HepG2 (cell line): ENCODE data around the gene TMEM87A. TPM values are rescaled to one million over a fixed set of nuclear protein-coding genes. Genes with fewer than 3 reads are reported as not detected.

Experiments
- ETV6 ChIP-seq: sonication (generic); formaldehyde crosslinking; conservative IDR thresholded peaks from 2 replicates; pipeline ENCODE4 v1.4.0; 2020; ENCODE audit warnings: missing genetic modification reagents
- MED13 ChIP-seq: sonication (generic); formaldehyde crosslinking; IDR thresholded peaks from 2 replicates; pipeline ENCODE4 v1.5.0; 2020; ENCODE audit warnings: missing genetic modification reagents
- NR1H2 ChIP-seq: sonication (generic); formaldehyde crosslinking; IDR thresholded peaks from 2 replicates; pipeline ENCODE4 v1.8.1; 2022; ENCODE audit warnings: low read depth, missing genetic modification reagents, borderline replicate concordance
- NRL ChIP-seq: sonication (generic); formaldehyde crosslinking; IDR thresholded peaks from 2 replicates; pipeline ENCODE4 v1.5.0; 2020; ENCODE audit warnings: missing genetic modification reagents, mild to moderate bottlenecking, moderate library complexity, borderline replicate concordance
- POLR2AphosphoS2 ChIP-seq: IDR thresholded peaks from 2 replicates; pipeline ENCODE4 v1.6.1; 2011; ENCODE audit warnings: low read depth, low read length, improper control_type of control experiment
- RBM39 ChIP-seq: fragments of 200-400 bp; formaldehyde crosslinking; IDR thresholded peaks from one replicate; pipeline ENCODE4 v1.6.1; 2018; ENCODE audit warnings: antibody characterized with exemption, mild to moderate bottlenecking, low read depth, low read length; ENCODE audit not compliant: poor library complexity, severe bottlenecking
- SALL2 ChIP-seq: sonication (generic); formaldehyde crosslinking; IDR thresholded peaks from 2 replicates; pipeline ENCODE4 v1.8.1; 2023; ENCODE audit warnings: mild to moderate bottlenecking, missing genetic modification reagents, inconsistent platforms
- SKIL ChIP-seq: sonication (generic); formaldehyde crosslinking; IDR thresholded peaks from 2 replicates; pipeline ENCODE4 v1.8.0; 2022; ENCODE audit warnings: missing genetic modification reagents, mild to moderate bottlenecking, moderate library complexity, borderline replicate concordance
- SMAD9 ChIP-seq: sonication (generic); formaldehyde crosslinking; IDR thresholded peaks from 2 replicates; pipeline ENCODE4 v1.5.1; 2020; ENCODE audit warnings: mild to moderate bottlenecking, missing genetic modification reagents
- ZFP41 ChIP-seq: sonication (generic); formaldehyde crosslinking; IDR thresholded peaks from 2 replicates; pipeline ENCODE4 v1.4.0; 2020; ENCODE audit warnings: mild to moderate bottlenecking, missing genetic modification reagents, borderline replicate concordance
- ZIK1 ChIP-seq: sonication (generic); formaldehyde crosslinking; IDR thresholded peaks from 2 replicates; pipeline ENCODE4 v1.5.0; 2020; ENCODE audit warnings: mild to moderate bottlenecking, low read depth, missing genetic modification reagents, borderline replicate concordance
- ZMYM4 ChIP-seq: sonication (generic); formaldehyde crosslinking; IDR thresholded peaks from 2 replicates; pipeline ENCODE4 v1.8.1; 2023; ENCODE audit warnings: mild to moderate bottlenecking, missing genetic modification reagents
- ZNF264 ChIP-seq: sonication (generic); formaldehyde crosslinking; IDR thresholded peaks from 2 replicates; pipeline ENCODE4 v1.4.0; 2020; ENCODE audit warnings: missing genetic modification reagents
- ZNF530 ChIP-seq: sonication (generic); formaldehyde crosslinking; IDR thresholded peaks from 2 replicates; pipeline ENCODE4 v1.5.0; 2020; ENCODE audit warnings: low read depth, mild to moderate bottlenecking, missing genetic modification reagents
- ZNF546 ChIP-seq: sonication (generic); formaldehyde crosslinking; conservative IDR thresholded peaks from 2 replicates; pipeline ENCODE4 v1.8.1; 2023; ENCODE audit warnings: mild to moderate bottlenecking, missing genetic modification reagents
- ZNF562 ChIP-seq: sonication (generic); formaldehyde crosslinking; IDR thresholded peaks from 2 replicates; pipeline ENCODE4 v1.8.0; 2022; ENCODE audit warnings: missing genetic modification reagents, borderline replicate concordance
- ZNF563 ChIP-seq: sonication (generic); formaldehyde crosslinking; IDR thresholded peaks from 2 replicates; pipeline ENCODE4 v1.8.0; 2022; ENCODE audit warnings: mild to moderate bottlenecking, moderate library complexity, missing genetic modification reagents
- ZNF577 ChIP-seq: sonication (generic); formaldehyde crosslinking; IDR thresholded peaks from 2 replicates; pipeline ENCODE4 v1.4.0; 2020; ENCODE audit warnings: mild to moderate bottlenecking, low read depth, missing genetic modification reagents, borderline replicate concordance
- ZNF75D ChIP-seq: sonication (generic); formaldehyde crosslinking; IDR thresholded peaks from 2 replicates; pipeline ENCODE4 v1.8.1; 2023; ENCODE audit warnings: missing genetic modification reagents, mild to moderate bottlenecking, borderline replicate concordance
- ZNF780A ChIP-seq: sonication (generic); formaldehyde crosslinking; IDR thresholded peaks from 2 replicates; pipeline ENCODE4 v1.8.0; 2022; ENCODE audit warnings: mild to moderate bottlenecking, missing genetic modification reagents, moderate library complexity
- polyA plus RNA-seq, 8 experiments: library from polyadenylated mRNA; depleted of rRNA in 3 of 8; stranded (reverse) in 7 of 8; unstranded in 1 of 8; fragments of >200 nt; fragmentation: Illumina TruSeq in 4 of 8; extraction: Trizol in 4 of 8; gene quantifications; 2 replicates each; pipeline versions ENCODE4 v1.2.1 to v1.2.3, GENCODE V29; 2011 to 2016; ENCODE audit warnings: low read depth in 4 of 8, missing spikeins in 1 of 8, mixed read lengths in 1 of 8; ENCODE audit not compliant: insufficient read depth in 1 of 8
- total RNA-seq, 5 experiments: library from RNA; depleted of rRNA; stranded (reverse); fragments of >200 nt; fragmentation: Illumina TruSeq; extraction: Trizol; gene quantifications; 2 replicates each; pipeline ENCODE4 v1.2.3, GENCODE V29; 2016; ENCODE audit warnings: low read depth in 1 of 5
- TF ChIP-seq, protein P1 (sequence below): sonication (generic); formaldehyde crosslinking; IDR thresholded peaks from 2 replicates; pipeline ENCODE4 v1.8.0; 2022; ENCODE audit warnings: missing genetic modification reagents, low read depth, mild to moderate bottlenecking, borderline replicate concordance
- TF ChIP-seq, protein P2 (sequence below), 2 experiments: fragments of 450-650 bp in 1 of 2; sonication (generic) in 1 of 2; formaldehyde crosslinking; IDR thresholded peaks; 2 replicates each; pipeline versions ENCODE4 v1.5.0 to v1.8.0; 2020 to 2022; ENCODE audit warnings: mild to moderate bottlenecking in 1 of 2, missing genetic modification reagents in 1 of 2
- TF ChIP-seq, protein P3 (sequence below): sonication (generic); formaldehyde crosslinking; IDR thresholded peaks from 2 replicates; pipeline ENCODE4 v1.9.0; 2021; ENCODE audit warnings: missing genetic modification reagents, borderline replicate concordance

TMEM87A gene
- total and polyA plus RNA-seq, 2 of the 13 experiments (the other 11 are each of a cell fraction or from before 2014, with no cell fraction given), result 20.2 to 42.8 TPM

DNA sequence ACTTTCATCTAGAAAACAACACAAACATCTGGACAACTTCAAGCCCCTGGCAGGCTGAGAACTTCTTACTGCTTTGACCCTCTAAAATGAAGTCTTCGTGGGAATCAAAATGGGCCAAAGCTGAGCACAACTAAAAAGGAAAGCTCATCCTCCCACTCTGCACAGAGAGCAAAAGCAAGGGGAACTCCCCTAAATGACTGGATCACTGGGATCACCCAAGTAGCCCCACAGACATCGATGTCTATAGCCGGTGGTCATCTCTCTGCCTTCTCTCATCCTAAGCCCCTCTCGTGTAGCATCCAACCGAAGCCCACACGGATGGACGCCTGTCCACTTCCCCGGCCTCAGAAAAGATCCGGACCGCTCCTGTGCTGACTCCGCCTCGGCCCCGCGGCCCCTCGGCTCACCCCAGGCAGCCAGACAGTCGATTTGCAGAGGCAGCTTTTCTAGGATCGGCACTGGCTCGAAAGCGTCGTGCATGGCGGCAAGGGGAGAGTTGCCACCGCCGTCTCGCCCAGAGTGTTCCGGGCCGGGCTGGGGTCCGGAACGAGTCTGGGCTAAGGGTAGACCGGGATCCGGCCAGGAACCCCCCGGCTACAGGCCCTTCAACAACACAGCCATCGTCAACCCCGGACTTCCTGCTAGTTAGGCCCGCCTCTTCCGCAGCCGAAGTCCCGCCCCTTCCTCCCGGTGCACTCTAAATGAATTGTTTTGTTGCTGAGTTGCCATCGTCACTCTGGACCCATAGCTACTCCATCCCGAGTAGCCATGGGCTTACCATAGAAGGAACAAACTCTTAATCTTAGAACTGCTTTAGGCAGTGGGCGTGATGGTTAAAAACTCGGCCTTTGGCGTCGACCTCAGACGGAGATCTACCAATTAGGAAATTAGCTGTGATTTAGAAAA, 65.3 kb downstream of the TMEM87A start, which contains the start of gene VPS39 (continued):
- TF ChIP-seq NRL (CRISPR knock-in tag) (peak; percentile 96), SKIL (no peak), ZIK1 (CRISPR knock-in tag) (no peak), ZNF530 (CRISPR knock-in tag) (no peak), ZNF75D (CRISPR knock-in tag) (no peak), ETV6 (CRISPR knock-in tag) (no peak; the same call in 1 of the 2 replicates), ZNF563 (CRISPR knock-in tag) (peak; percentile 51; the same call in 1 of the 2 replicates), ZNF780A (CRISPR knock-in tag) (no peak), NR1H2 (no peak), ZNF264 (CRISPR knock-in tag) (no peak), ZFP41 (no peak), ZNF562 (CRISPR knock-in tag) (no peak), RBM39 (peak; percentile 71), ZNF577 (CRISPR knock-in tag) (no peak), POLR2AphosphoS2 (peak; percentile 77), ZMYM4 (CRISPR knock-in tag) (peak; percentile 87), SMAD9 (CRISPR knock-in tag) (no peak), MED13 (no peak), SALL2 (no peak), ZNF546 (CRISPR knock-in tag) (no peak)
- TF ChIP-seq, protein P1, sequence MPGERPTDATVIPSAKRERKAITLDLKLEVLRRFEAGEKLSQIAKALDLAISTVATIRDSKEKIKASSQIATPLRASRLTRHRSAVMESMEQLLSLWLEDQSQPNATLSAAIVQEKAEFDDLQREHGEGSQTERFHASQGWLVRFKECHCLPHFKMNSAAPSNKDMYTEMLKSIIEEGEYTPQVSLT, result no peak
- TF ChIP-seq, protein P2, sequence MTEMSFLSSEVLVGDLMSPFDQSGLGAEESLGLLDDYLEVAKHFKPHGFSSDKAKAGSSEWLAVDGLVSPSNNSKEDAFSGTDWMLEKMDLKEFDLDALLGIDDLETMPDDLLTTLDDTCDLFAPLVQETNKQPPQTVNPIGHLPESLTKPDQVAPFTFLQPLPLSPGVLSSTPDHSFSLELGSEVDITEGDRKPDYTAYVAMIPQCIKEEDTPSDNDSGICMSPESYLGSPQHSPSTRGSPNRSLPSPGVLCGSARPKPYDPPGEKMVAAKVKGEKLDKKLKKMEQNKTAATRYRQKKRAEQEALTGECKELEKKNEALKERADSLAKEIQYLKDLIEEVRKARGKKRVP (CRISPR knock-in tag; IDR thresholded peaks at IDR 0.05), result no peak
- TF ChIP-seq, protein P3, sequence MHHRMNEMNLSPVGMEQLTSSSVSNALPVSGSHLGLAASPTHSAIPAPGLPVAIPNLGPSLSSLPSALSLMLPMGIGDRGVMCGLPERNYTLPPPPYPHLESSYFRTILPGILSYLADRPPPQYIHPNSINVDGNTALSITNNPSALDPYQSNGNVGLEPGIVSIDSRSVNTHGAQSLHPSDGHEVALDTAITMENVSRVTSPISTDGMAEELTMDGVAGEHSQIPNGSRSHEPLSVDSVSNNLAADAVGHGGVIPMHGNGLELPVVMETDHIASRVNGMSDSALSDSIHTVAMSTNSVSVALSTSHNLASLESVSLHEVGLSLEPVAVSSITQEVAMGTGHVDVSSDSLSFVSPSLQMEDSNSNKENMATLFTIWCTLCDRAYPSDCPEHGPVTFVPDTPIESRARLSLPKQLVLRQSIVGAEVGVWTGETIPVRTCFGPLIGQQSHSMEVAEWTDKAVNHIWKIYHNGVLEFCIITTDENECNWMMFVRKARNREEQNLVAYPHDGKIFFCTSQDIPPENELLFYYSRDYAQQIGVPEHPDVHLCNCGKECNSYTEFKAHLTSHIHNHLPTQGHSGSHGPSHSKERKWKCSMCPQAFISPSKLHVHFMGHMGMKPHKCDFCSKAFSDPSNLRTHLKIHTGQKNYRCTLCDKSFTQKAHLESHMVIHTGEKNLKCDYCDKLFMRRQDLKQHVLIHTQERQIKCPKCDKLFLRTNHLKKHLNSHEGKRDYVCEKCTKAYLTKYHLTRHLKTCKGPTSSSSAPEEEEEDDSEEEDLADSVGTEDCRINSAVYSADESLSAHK (CRISPR knock-in tag), result no peak
